Lower leg skin (tissue), 3 donors: ENCODE data around the gene TP63.

Source experiments
- CTCF ChIP-seq, 3 donors: fragments of 450-650 bp; IDR thresholded peaks; one replicate each; pipeline ENCODE4 v1.5.1; 2016; ENCODE audit warnings: antibody characterized with exemption in 3 of 3, mild to moderate bottlenecking in 3 of 3, moderate library complexity in 2 of 3
- POLR2A ChIP-seq, 2 donors: fragments of 450-650 bp; IDR thresholded peaks; one replicate each; pipeline ENCODE4 v1.6.1; 2016 to 2017; ENCODE audit warnings: antibody characterized with exemption in 2 of 2, mild to moderate bottlenecking in 1 of 2, moderate library complexity in 1 of 2

- TF ChIP-seq CTCF (IDR thresholded peaks at IDR 0.05) (no peak), POLR2A (IDR thresholded peaks at IDR 0.05) (no peak)
These were observed 283.6 kb downstream of the TP63 start for GRCh38 chr3:189914799-189915198.
